SIG-M5 (cell line): ENCODE measurements around the gene RARA.

Experiments
- DNase-seq: peaks from one replicate; lab custom pipeline; 2025; lab: John Stamatoyannopoulos, UW

RARA gene

DNA sequence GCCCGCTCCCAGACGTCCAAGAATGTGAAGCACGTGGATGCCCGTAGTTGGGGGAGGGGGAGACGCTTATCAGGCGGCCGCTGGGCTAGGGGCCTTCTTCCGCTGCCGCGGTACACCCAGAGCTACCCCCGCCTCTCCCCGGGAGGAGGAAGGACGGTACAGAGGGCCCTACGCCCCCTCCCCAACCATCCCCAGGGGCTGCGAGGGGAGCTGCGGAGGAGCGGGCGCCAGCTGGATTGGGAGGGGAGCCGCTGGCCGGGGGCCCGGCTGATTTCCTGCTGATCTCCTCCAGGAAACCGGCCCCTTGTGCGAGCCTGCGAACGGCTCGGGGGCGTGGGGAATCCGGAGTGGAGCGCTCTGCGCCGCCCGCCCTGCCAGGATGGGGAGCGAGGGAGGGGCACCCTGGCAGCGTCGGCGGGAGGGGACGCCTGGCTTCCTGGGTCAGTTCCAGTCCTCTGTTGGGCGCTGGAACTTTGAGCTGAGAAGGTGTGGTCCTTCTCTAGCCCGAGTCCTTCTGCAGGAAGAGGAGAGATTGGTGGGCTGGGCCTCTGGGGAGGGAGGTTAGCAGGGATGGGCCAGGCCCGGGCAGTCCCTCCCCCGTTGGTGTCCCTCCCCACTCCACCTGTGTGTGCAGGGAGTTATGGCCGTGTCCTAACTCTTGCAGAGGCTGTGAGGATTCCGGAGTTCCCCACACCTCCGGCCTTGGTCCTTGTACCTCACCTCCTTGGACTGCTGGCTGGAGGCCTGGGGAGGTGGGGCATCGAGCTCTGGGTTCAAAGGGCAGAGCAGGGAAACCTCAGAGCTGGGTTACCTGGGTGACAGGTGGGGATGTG lies 36.4 kb downstream of the RARA start:
- DNase-seq: no peak

DNA sequence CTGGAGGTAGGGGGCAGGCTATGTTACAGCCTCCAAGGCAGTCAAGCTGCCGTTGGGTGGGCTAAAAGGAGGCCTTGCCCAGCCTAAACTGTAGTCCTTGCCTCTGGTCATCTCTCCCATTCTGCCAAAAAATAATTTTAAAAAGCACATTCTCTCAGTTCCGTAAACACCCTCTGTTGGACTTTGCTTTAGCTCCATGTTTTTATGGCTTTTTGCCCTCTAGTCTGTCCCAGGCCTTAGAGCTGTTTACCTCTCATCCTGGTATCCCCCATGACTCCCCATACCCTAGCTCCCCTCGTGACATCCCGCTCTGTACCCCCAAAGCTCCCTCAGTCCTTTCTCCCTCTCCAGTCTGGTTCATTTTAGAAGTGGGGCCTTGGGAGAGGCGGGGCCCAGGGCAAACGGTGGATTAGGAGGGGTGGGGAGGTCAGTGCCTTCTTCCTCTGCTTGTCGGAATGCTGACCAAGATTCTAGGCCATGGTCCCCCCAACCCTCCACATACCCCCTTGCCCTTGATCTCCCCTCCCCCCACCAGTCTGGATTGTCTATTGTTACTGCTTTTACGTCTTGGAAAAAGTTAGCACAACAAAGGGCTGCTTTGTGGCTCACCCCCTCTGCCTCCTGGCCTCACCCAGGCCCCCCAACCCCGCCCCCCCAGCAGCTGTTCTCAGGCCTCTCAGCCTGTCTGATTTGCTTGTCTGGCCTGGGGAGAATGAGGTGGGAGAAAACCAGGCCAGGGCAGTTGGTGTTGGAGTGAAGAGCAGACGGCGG lies 37.2 kb downstream of the RARA start:
- no peak for DNase-seq

DNA sequence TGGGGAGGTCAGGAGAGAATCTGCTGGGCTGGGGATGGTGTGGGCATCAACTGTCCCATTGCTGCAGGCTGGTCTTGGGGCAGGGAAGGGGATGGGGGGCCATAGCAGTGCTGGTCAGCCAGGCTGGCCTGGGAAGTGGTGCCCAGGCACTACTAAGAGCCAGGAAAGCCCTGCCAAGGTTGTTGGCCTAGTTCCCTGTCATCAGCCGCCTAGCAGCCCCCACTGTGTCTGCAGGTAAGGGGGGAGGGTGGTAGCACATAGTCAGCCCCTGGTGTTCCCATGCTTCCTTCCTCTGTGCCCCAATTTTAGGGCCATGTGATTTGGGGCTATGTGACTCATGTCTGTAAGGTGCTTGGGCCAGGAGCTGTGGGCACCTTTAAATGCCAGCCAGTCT lies 37.8 kb downstream of the RARA start:
- no peak for DNase-seq

DNA sequence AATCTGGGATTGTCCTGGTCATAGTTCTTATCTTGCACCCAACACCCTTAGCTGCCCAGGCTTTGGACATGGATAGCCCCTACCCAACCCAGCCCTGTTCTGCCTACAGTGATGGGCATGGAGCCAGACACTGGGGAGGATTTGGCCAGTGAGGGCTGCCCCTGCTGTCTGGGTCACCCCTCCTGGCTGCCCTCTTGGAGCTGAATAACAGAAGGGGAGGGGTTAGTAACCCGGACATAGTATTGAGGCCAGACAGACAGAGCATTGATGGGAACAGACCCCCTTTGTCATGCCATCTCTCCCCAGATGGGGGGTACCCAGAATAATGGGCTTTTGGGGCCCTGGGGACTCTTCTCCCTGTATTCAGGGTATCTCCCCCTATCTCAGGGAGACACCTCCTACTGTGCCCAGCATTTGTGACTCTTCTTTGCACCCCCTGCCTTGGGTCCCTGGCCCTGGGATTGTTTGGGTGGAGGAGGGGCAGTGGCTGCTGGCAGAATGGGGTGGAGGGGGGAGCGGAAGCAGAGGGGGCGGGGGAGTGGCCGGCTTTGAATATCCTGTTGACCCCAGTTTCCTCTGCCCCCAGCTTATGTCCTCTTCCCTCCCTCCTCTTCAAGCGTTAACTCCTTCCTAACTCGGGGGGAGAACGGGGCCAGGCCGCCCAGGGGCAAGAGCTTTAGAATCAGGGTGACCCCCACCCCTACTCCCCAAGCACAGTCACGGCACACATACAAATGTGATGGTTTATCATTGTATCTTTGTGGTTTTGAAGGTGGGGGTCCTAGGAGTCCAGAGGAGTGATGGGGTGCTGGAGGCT lies 38.5 kb downstream of the RARA start:
- no peak for DNase-seq

DNA sequence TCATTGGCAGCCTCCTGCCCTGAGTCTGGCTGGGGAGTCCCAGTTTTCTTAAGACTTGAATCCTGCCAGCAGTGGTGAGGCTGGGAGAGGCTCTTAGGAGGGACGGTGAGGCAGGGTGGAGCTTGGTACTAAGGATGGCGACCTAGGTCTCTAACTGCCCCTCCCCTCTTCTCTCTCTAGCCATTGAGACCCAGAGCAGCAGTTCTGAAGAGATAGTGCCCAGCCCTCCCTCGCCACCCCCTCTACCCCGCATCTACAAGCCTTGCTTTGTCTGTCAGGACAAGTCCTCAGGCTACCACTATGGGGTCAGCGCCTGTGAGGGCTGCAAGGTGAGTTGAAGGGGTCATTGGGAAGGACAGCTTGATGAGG lies 39.1 kb downstream of the RARA start:
- DNase-seq: no peak

DNA sequence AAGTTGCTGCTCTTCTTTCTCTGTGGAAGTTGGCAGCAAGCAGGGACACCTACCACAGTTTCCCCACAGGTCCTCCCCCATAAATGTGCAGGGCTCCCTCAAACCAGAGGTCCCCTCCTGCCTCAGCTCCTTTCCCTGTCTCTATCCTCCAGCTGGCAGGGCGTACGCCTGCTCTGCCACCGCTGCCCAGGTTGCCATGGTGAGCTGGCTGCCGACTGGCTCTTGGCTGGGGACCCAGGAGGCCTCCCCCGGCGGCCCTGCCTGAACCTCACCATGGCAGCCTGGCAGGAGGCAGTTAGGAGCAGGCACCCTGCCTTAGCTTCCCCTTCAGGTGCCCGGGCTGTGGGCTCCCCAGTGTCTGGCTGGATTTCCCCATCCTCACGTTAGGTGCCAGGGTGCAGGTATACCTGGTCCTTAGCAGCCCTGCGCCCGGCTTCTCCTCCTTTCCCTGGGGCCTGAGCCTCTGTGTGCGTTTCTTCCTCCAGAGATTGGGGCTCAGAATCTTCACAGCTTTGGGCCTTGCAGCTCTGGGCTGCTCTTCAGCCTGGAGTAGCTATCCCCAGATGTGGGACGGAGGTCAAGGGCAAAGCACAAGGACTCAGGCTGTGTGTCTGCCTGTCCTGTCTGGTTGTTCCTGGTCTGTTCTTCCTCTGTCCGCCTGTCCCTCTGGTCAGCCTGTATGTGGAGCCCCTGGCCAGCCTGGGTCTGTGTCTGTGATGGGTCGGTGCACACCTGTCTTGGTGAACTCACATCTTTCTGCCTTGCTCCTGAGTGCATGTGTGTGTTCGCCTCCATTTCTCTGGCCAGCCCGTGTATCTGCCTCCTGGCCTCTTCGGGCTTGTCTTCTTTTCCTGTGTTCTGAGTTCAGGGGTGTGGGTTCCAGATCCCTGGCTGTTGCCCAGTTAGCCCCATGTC lies 39.8 kb downstream of the RARA start:
- no peak for DNase-seq

DNA sequence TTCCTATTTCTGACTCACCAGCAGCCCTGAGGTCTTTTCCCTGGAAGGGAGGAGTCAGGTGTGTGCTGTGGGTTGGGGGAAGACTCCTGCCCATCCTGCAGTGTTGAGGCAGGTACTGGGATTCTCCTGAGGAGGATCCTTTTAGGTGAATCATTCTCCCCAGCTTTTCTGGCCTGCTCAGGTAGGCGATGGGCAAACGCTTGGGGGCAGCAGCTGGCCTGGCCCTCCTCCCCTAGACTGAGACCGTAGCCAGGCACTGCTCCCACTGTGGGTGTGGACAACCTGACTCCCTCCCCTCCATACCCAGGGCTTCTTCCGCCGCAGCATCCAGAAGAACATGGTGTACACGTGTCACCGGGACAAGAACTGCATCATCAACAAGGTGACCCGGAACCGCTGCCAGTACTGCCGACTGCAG lies 40.5 kb downstream of the RARA start:
- no peak for DNase-seq

DNA sequence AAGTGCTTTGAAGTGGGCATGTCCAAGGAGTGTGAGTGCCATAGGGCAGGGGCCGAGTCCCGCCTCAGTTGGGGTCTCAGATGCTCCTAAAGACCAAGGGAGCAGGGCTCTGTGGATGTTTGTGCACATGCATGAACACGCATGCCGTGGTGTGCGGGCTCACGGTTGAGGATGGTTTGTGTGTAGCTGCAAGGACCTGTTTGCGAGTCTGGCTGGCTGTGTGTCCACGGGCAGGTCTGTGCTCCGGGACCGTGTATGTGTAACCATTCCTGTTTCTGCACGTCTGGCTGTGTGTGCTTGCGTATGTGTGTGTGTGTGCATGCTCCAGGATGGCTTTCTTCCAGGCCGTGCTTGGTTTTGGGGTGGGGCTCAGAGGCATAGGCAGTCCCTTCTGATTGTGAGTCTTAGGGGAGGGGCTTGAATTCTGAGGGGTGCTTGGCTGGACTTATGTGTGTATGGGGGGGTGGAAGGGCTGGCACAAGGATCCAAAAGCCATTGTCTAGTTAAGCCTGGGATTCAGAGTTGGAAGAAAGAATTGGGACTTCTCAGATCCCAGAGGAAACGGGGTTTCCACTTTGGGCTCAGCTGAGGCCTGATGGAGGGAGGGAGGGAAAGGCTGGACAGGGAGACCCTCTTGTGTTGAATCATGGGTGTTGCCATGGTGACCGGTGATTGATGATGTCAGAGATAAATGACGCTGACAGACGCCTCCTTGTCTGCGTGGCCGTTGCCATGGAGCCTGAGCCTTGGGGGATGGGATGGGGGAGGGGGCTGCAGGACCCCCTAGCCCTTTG lies 41.1 kb downstream of the RARA start:
- no peak for DNase-seq

DNA sequence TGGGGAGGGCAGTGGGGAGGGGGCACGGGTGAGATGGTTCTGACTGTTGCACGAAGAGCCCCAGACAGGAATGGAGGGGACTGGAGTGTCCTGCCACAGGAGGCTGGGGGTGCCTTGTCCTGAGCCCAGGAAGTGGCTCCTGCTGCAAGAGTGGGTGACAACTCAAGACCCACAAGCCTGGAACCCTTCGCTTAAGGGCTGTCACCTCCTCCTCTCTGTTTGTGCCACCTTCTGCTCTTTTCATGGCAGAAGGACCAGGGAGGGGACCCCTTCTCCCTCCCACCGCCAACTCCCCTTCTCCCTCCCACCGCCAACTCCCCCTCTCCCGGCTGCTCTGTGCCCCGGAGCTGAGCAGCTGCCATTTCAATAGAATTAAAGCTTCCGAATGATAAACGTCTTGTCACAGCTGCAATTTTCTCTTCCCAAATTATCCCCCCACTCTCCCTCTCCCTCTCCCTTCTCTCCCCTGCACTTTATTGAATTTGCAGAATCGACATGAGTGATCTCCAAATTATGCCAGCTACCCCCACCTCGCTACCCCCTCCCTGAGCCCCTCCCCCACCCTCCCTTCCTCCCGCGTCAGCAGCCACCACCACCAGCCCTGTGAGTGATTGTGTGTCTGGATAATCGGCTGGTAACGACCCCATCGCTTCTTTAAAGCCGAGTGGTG lies 41.8 kb downstream of the RARA start:
- no peak for DNase-seq

DNA sequence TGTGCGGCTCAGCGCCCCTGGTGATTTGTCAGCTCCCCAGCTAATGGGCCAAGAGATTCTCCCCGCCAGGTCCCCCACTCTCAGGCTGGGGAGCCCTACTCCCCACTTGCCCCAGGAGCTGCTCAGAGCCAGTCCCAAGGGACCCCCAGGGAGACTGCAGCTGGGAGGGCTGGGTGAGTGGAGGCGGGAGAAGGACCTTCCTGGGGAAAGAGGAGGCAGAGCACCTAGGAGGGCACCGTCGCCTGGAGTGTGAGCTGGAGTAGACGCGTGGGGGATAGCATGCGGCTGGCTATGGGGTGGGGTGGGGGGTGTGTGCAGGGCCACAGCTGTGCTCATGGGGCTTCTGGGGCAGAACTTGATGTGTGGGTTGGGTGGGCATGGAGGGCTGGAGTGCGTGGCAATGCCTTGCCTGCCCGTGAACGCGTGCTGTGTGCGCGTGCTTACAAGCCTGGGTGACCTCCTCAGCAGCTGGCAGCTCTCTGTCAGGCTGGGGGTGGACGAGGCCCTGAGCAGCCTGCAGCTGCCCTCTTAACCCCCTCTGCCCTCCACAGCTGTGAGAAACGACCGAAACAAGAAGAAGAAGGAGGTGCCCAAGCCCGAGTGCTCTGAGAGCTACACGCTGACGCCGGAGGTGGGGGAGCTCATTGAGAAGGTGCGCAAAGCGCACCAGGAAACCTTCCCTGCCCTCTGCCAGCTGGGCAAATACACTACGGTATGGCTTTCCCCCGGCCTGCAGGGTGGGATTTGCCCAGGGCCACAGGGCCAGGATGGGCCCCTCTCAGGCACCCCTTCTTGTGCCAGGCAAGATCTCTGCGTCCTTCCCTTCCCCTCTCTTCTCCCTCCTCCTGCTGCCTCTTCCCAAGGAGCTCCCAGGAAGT lies 42.6 kb downstream of the RARA start:
- no peak for DNase-seq

DNA sequence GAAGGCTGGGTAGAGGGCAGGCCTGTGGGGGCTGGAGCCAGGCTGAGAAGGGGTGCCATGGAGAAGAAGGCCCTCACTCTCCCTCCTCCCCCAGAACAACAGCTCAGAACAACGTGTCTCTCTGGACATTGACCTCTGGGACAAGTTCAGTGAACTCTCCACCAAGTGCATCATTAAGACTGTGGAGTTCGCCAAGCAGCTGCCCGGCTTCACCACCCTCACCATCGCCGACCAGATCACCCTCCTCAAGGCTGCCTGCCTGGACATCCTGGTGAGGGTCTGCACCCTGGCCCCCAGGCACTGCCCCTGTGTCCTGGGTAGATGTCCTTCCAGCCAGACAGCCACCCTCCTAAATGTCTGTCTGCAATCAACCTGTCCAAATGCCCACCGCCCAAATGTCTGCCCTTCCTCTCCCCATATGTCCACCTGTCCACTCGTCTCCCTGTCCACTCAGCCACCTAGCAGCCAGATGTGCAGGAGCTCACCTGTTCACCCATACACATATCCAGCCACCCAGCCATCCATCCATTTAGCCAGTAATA lies 43.3 kb downstream of the RARA start:
- DNase-seq: no peak

DNA sequence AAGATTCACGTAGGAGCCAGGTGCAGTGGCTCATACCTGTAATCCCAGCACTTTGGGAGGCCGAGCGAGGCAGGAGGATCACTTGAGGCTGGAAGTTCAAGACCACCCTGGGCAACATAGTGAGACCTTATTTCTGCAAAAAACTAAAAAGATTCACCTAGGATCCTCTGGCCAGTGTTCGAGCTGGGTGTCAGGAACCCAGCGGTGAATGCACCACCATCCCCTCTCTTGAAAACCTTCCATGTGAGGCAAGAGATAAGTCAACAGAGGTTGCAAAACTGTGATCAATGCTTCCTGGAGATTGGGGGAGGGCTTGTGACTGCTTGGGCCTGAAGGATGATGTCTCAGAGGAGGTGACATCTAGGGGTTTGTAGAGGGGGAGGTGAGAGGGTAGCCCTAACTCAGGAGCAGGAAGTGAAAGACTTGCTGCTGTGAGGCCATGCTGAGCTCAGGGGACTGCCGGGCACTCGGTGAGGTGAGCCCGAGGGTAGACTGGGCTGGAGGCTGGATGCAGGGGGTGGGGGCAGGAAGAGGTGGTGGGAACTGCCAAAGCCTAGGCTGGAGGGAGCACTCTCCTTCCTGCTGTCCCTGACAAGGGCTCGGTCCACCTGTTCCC lies 43.9 kb downstream of the RARA start:
- DNase-seq: peak; percentile 91

DNA sequence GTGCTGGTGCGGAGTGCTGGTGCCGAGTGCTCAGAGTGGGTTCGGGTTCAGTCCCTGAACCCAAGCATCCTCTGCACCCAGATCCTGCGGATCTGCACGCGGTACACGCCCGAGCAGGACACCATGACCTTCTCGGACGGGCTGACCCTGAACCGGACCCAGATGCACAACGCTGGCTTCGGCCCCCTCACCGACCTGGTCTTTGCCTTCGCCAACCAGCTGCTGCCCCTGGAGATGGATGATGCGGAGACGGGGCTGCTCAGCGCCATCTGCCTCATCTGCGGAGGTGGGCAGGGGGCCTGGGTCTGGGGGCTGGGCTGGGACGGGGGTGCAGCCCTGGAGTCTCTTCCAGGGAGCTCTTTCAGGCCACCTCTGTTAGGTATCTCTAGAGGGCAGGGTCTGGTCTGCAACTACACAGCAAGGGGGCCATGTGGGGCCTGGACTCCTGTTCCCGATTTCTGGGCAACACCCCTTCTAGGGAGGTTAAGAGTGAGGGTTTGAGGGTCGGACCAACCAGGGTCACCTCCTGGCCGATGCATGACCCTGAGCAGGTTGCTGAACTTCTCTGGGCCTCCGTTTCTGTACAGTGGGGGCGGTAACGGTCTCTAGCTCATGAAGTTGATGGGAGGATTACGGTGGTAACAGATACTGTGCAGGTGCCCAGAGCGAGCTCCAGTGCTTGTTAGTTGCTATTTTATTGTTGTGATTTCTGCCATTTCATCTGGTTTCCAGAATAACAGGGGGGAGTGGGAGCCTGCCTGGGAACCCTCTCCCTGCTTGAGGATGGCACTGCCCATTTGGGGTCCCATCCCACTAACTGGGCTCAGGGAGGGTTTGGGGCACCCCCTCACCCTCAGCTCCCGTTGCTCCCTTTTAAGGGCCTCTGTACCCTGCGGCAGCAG lies 45.5 kb downstream of the RARA start:
- DNase-seq: no peak

DNA sequence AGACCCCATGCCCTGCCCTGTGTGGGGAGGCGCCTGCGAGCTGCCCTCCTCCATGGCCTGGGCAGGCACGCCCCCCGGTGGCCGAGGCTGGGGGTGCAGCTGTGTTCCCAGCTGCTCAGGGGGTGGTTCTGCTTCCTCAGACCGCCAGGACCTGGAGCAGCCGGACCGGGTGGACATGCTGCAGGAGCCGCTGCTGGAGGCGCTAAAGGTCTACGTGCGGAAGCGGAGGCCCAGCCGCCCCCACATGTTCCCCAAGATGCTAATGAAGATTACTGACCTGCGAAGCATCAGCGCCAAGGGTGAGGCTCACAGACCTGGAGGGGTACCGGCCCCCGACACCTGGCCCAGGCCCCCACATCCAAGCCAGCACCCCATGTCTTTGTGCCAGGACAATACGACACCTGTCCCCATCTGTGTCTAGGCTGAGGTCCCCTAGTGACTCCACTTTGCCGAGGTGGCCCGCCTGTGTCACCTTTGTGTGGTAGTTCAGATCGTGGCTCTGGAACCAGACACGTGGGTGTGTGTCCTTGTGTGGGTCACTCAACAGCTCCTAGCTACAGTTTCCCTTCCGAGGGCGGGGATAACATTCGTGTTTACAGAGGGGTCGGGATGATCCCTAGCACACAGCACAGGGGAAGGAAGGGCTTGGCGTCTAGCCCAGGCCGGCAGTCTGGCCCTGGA lies 46.3 kb downstream of the RARA start:
- no peak for DNase-seq

DNA sequence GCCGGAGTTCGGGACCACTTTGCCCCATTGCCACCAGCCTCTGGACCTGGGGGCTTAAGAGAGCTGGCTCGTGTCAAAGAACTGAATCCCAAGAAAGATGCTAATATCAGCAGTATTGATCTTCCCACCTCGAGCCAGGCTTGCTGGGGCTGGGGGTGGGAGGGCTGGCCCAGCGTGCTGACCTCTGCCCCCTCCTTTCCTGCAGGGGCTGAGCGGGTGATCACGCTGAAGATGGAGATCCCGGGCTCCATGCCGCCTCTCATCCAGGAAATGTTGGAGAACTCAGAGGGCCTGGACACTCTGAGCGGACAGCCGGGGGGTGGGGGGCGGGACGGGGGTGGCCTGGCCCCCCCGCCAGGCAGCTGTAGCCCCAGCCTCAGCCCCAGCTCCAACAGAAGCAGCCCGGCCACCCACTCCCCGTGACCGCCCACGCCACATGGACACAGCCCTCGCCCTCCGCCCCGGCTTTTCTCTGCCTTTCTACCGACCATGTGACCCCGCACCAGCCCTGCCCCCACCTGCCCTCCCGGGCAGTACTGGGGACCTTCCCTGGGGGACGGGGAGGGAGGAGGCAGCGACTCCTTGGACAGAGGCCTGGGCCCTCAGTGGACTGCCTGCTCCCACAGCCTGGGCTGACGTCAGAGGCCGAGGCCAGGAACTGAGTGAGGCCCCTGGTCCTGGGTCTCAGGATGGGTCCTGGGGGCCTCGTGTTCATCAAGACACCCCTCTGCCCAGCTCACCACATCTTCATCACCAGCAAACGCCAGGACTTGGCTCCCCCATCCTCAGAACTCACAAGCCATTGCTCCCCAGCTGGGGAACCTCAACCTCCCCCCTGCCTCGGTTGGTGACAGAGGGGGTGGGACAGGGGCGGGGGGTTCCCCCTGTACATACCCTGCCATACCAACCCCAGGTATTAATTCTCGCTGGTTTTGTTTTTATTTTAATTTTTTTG lies 47.1 kb downstream of the RARA start:
- DNase-seq: no peak
